Islet precursor cell (in vitro differentiated cells): ENCODE data around the gene CDH23.

Experiments
- DNase-seq: peaks from one replicate; pipeline ENCODE4 v3.0.0-alpha.2; 2018

The CDH23 gene

DNA sequence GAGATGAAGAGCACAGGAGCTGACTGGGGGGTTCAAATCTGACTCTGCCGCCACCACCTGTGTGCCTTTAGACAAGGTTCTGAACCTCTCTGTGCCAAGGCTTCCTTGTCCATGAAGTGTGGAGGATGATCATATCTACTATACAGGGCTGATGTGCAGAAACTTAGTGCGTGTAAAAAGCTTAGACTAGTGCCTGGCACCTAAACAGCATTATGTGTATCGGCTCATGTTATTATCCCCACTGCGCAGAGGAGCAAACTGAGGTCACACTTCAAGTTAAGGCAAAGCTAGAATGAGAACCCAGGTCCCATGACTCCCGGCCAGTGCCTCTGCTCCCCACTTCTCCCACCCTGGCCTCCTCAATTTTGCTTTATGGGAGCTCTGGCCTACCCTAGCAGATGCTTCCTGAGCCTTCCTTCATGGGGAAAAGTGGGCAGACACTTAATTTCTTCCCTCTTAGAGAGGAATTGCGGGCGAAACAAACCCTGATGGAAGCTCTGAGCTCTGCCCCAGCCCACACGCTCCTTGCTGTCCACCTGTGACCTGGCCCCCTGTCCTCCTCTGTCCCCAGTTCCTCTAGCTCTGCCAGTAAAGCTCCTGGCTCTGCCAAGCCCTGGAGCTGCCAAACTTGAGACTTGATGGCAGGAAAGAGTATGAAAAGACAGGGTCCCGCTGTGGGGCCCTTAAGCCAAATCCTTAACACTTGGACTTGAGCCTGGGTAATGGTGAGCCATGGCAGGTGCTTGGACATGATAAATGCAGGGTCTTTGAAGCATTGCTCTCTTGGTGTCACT is 71.0 kb downstream of the CDH23 start:
- DNase-seq, result no peak

DNA sequence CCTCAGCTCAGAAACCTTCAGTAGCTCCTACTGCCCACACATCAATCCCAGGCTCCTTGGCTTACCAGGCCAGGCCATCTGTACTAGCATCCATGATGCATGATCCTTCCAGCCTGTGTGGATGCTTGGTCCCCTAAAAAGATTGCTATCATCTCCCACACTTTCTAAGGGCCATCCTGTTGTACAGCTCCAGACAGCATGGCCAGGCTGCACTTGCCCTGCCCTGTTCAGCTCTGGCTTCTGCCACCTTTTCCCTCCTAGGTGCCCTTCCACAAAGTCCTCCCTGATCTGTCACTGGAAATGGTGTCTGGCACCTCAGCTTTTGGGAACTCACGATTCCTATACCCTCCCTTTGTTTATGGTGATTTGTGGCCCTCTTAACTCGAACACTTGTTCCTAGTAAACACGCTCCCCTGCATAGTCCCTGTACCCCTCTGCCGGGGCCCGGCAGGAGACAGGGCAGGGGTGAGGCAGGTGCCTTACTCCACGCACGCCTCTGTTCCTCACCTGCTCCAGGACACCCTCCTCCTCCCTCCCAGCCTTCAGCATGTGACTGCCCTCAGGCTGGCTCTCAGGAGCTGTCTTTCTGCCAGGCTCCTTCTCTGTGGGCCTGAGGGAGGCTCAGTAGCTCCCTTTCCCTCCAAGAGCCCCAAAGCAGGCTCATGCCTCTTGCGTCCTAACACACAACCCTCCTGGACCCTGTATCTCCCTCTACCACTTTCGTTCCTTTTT is 71.8 kb downstream of the CDH23 start:
- DNase-seq, result no peak

DNA sequence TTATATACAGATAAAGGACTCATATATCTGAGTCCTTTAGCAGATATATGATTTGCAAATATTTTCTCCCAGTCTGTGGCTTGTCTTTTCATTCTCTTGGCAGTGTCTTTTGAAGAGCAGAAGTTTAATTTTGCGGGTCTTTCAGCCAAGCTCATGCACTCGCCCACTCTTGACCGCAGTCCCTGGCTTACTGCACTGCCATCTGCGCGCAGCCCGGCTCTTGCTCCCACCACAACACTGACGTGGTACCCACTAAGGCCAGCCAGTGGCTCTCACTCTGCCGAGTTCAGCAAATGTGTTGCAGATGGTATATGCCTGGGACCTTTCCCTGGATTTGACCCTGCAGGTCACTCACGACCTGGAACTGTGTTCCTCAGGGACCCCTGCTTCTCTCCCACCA is 74.3 kb downstream of the CDH23 start:
- DNase-seq, result no peak

DNA sequence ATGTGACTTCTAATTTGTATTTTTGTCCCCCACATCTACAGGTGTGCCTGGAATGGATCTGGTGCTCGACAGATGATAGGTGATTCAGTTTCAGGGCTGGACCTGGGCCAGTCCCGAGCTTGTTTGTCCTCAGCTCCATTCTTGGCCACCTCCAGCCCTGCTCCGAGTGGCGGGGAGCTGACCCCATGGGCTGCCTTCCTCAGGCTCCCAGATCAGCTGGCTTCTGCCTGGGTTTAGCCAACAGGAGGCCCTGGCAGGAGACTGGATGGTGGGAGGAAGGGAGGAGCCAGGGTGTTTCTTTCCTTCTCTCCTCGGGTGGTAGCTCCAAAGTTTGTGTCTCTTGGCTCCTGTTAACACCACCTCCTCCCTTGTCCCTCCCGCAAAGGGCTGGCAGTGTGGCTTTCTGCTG is 75.2 kb downstream of the CDH23 start:
- DNase-seq, result no peak

DNA sequence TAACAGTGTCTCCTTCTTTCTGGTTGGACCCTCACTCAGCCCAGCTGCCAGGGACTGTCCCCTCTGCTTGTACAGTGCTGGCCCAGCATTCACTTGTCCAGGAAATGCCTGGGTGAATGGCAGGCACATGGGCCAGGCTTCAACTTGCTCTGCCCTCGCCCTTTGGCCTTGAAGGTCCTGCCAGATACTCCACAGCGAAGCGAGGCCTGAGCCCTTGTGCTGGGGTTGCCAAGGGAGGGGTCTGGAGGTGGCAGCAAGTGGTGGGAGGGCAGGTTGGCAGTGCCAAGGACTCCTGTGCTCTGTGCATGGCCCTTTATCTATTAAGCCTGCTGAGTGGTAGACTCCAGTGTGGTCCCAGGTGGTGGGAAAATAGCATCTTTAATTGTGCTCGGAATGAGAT is 75.7 kb downstream of the CDH23 start:
- DNase-seq, result no peak

DNA sequence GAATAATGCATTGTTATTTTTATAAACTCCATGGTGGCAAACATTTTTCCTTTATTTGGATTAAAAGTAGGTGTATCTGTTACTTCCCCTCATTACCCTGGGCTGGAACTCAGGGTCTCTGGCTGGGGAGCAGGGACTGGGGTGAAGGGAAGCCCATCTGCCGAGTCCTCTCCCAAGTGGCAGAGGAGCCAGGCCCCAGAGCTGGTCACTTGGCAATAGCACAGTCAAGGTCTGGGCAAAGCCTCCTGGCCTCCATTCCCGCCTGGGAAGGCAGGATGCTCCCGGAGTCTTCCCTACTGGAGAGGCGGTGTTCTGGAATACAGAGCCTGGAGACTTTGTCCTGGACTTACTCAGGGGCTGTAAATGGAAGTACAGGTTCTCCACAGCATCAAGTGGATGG is 76.2 kb downstream of the CDH23 start:
- DNase-seq, result no peak

DNA sequence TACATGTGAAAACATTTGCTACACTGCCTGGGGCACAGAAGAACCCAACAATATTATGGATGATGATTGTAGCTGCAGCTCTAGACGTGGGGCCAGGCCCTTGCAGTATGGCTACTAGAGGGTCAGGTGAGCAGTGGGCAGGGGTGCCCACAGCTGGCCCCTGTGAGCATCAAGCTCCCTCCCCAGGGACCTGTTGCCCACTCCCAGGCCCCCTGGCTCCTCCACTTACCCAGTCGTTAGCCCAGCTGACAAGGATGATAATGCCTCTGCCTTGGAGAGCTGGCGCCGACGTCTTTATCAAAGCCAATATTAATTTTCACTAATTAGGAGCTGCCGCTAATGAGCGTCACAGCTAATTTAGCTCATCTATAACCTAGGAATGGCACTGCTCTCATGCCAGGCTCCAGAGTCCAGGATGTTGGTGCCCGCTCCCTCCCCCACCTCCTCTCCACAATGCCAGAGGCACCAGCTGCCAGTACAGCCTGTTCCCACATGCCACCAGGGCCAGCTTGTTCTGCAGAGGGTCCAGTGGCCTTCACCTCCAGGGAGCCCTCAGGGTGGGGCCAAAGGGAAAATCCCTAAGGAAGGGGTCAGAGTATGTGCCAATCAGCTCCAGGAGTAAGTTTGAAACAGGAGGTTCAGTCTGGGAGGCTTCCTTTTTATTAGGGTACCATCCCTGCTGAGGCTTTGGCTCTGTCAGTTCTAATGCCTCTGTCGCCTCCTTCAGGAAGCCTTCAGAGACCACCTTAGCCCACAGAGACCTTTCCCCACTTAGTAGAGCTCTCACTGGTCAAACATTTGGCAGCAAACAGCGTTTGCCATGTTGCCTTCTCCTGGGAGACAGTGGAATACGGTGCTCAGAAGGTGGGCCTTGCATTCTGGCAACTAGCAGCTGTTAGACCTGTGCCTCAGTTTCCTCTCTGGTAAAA is 77.2 kb downstream of the CDH23 start:
- DNase-seq, result no peak

DNA sequence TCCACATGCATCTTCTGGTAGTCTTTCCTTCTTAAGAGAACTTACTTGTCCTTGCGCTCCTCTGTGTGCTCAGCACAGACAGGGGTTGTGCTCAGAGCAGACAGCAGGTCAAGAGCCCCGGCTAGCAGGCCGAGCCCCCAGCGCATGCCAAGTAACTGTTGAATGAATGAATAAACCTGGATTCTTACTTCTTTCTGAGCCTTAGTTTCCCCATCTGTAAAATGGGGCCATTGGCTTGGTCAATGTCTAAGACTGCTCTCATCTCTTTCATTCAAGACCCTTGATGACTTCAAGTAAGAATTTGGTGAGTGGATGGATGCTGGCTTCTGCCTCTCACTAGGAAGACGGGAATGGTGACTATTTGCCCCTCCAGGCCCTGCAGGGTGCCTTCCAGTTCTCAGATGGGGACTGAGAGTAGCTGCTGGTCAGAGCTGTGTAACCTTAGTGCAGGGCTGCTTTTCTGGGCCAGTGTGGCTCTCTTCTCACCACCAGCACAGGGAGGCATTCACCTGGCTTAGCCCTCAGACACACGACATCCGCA is 78.1 kb downstream of the CDH23 start:
- DNase-seq, result no peak

DNA sequence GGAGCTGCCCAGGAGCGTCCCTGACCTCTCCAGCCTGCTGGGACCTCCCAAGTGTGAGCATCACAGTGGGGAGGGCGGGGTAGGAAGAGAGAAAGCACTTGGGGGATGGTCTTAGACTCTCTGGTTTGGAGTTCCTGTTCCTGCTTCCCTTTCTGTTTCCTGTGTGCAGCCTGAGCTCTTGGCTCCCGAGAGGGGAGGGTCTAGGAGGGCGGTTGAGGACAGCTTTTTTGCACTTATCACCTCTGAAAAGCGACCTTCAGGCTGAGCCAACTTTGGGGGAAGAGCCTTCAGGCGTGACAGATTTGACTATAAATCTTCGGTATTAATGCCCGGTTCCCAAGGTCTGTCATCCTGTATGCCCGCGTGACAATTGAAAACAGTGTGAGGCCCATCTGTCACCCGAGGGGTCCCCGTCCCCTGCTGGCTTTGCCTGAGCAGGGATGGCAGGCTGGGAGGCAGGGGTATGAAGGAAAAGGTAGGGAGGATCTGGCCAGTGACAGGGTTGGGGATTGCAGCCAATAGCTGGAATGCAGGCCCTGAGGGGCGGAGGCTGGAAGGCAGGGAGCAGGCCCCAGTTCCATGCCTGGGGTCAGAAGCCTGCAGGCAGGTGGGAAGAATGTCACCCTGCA is 78.6 kb downstream of the CDH23 start:
- DNase-seq, result peak; percentile 72

DNA sequence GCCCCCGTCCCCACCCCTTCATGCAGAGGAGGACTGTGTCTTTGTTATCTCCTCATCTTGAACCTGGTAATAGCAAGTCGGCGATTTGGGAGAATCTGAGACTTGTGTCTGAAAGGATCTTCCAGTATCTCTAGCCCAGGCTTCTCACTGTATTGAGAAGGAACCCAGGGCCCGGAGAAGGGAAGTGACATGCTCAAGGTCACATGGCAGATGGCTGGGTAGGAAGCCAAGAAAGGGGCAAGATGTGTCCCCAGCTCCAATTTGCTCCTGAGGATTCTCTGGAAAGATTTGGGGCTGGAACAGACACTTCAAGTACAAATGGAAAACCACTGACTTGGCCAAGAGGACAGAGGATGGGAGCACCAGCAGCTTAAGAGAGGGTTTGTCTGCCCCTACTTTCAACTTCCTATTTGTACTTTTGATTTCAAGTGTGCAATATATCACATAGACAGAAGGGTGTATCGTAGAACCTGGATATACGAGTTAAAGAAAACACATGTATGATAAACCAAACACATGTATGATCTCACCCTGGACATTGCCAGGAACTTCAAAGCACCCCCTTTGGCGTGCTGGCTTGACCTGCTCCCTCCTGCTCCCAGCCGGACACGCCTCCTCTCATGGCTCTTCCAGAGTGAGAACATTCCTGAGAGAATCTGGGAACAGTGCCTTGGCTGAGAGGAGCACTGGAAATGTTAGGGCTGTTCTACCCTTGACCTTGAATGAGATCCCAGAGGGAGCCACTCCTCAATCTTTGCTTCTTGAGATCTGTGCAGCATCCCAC is 79.7 kb downstream of the CDH23 start:
- no peak for DNase-seq

DNA sequence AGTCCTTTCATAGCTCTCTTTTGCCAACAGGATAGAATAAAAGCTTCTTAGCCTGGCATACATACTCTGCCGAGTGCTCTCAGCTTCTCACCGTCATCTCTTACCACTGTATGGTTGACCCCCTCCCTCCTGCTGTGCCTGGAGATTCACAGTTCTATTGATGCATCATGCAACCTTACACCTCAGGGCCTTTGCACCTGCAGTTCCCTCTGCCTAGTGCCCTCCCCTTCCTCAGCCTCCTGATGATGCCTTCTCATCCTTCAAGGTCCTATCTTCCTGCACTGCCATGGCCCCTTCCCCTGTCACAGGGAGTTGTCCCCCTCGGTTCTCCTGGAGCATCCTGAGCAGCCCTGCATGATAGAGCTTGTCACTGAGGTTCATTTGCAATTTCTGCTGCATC is 81.5 kb downstream of the CDH23 start:
- no peak for DNase-seq

DNA sequence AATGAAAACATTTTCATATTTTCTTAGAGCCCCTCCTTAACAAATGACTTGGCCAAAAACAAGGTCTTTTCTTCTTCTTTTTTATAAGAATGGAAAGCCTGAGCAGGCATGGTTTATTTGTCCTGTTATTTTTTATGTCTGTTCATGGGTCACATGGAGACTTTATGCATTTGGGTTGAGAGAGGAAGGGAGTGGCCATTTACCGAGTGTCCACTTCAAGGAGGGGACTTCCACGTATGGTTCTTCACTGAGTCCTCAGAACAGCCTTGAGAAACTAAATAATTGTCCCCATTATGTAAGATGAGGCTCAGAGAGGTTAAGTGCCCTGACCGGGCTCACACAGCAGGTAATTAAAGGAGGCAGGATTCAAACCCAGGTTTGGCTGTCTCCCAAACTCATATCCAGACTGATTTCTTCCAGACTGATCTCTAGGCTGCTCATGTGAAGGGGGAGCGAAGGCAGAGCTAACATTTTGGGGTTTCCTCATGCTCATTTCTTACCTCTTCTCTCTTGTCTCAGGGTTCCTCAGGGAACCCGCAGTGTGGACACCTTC is 82.2 kb downstream of the CDH23 start:
- DNase-seq, result no peak

DNA sequence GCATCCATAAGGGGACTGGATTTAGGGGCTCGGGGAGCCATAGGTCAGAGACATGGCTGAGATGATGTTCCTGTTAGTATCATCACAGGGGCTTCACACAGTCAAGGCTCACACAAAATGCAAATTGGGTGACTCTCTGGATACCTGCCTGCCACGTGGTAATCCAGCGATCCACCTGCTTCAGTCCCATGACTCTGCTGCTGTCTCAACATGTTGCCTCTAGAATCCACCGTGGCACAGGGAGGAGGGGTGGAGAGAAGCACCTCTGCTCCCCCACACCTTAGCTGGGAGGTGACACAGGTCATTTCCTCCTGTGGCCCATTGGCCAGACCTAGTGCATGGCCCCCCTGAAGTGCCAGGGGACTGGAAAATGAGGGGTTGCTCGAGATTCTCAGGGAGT is 83.1 kb downstream of the CDH23 start:
- no peak for DNase-seq

DNA sequence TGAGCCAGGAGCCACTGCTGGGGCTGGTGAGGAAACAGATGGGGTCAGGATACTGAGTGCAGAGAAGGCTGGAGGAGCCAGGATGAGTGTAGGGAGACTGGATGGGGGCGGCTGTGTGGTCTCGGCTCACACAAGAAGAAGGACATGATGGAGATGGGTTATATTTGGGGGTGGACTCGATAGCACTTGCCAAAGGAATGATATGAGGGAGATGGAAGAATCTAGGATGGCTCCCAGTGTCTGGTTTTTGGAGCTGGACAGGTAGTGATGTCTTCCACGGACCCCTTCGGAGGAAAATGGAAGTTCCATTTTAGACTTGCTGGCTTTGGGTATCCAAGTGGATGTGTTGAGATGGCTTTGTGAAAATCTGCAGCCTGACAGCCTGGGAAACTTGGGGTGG is 83.9 kb downstream of the CDH23 start:
- no peak for DNase-seq

DNA sequence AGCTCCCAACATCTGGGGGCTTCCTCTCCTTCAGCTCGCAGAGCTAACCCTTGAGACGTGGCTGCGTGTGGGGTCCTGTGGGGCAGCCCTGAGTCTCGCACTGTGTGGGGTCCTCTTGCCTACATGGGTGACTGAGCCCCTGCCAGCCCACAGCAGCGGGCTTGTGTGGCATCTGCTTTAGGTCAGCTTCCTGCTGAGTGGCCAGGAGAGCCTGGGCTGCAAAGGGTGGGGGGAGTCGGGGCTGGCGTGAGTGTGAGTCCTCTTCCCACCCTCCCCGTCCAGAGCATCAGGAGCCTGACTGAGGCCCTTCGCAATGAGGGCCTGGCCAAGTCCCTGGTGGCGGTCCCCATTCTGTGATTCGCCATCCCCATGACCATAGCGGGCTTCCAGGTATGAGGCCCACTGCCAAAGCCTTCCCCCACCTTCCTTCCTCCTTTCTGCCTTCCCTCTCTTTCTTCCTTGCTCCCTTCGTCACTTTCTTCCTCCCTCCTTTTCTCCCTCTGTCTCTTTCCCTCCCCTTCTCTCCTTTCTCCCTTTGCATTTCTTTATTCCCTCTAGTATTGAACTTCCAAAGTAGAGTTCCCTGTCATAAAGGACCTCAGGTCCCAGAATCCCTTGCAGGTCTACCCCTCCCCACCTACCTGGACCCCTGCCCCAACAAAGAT is 85.2 kb downstream of the CDH23 start:
- no peak for DNase-seq

DNA sequence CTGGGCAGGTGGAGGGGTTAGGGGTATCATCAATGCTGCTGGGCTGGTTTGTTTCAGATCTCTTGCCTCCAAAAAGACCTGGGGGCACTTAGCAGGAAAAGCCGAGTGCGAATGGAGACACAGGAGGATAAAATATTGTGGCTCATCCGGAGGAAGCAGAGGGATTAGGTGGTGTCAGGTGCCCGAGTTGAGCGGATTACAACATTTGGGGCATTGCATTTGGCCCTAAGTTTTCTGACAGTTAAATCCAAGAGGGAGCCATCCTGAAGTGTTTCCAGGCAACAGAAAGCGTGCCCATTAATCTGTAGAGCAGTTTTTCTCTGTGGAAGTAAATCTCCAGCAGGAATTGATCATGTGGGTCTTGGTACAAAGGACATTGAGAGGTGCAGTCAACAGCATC is 85.9 kb downstream of the CDH23 start:
- DNase-seq, result no peak

DNA sequence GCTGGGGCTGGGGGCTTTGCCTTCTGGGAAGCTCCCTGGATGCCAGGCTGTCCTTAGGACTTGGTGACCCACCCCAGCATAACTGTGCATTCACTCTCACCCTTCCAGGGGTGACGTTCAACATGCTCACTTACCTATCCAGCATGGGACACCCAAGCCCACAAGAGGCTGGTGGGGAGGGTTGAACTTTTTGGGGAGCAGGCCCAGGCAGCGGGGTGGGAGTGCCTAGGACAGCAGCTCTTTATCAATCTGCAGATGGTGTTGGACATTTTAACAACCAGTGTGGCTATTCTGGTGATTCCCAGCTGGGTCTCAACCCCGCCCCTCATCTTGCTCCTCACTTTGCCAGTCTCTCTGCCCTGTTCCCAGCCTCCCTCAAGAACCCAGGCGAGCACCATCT is 86.4 kb downstream of the CDH23 start:
- DNase-seq, result no peak

DNA sequence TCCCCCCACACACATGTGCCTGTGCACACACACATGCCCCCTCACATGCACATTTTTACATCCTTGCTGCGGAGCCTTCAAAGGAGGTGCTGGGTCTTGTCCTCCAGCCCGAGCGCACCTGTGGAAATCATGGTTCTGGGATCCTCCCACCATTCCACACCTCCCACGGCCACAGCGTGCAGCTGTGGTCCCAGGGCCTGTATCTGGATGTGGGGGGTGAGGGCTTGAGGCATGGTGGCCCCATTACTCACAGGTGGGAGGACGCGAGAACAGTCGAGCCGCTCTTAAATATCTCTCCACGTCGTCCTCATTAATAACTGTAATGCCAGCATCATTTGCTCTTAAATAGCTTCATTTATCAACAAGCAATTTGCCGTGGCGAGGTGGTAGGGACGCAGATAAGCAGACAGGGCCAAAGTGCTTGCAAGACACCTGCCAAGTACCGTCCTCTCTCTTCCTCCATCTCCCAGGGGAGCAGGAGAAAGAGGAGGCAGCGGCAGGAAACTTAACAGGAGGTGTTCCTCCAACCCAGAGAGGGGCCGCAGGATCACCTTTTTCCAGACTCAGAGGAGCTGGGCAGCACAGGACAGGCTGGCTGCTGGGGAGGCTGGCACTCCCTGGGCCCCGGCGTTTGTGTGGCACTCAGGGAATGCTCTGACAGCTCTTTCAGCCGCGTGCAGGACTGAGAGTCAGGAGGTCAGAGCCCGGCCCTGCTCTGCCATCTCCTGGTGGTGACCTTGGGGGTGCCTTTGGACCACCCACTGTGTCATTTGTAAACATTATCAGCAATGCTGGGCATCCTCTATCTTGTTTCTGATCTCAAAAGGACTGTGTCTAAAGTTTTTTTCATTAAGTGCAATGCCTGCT is 87.4 kb downstream of the CDH23 start:
- DNase-seq, result no peak

DNA sequence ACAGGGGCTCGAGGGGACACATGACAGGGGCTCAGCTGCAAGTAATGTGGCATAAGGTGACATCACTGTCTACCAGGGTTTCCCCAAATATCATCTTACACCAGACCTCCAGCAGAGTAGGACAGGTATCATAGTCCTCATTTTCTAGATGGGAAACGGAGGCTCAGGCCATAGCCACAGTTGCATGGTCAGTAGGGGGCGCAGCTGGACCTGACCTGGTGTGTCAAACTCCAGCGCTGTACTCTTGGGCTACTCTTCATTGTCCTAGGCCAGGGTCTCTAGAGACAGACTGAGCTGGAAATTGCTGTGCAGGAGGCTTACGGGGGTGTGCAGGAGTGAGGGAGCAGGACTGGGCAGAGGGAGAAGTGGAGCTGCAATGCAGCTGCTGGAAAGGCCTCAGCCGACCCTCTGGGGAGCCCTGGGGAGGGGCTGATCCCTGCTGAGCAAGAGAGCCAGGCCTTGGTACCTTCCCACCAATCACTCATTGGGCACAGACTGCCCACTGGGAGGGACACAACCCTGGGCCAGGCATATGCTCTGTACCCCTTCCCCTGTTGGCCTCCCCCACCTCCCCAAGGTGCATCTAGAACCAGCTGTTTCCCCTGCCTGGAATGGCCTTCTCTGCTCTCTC is 89.9 kb downstream of the CDH23 start:
- DNase-seq, result peak; percentile 81
